Pulmonary artery endothelial cell (primary cell): ENCODE measurements around the gene SNX4. TPM values are rescaled to one million over a fixed set of nuclear protein-coding genes. Genes with fewer than 3 reads are reported as not detected.
"Not testable (repeated sequence)": the region's sequence is repeated elsewhere in the genome, so short reads cannot be mapped to it uniquely, and the experiment has no call there.

Experiments
- DNase-seq: peaks from one replicate; pipeline ENCODE4 v3.0.0-alpha.2; 2011; ENCODE audit warnings: low read depth, low spot score
- total RNA-seq: library from RNA; depleted of rRNA; stranded (reverse); fragments of >200 nt; gene quantifications from 2 replicates; pipeline ENCODE4 v1.2.3, GENCODE V29; 2014

Gene SNX4
- total RNA-seq, 1 donor from 2014 or later, result 35.2 TPM

DNA sequence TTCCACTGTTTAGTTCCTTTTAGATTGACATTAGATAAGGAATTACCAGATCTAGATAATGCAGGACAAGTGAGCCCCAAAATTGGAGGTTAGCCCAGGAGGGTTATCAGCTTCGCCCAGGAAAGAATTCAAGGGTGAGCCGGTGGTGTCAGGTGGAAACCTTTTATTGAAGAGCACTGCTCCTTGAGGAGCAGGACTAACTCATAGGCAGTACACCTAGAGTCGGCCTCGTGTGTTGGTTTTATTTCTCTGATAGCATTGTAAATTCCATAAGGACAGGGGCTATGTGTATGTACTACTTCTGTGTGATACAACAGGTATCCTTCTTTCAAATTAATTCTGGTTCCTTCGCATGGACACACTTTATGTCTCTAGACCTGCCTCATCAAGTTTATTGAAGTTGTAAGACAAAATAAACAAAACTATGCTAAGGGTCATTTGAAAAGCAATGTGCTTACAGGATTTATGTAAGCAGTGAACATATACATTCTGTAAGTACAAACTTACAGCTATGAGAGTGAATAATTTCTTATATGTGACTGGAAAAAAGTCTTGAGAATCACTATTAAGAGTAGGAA, 57.2 kb downstream of the SNX4 start:
- no peak for DNase-seq

DNA sequence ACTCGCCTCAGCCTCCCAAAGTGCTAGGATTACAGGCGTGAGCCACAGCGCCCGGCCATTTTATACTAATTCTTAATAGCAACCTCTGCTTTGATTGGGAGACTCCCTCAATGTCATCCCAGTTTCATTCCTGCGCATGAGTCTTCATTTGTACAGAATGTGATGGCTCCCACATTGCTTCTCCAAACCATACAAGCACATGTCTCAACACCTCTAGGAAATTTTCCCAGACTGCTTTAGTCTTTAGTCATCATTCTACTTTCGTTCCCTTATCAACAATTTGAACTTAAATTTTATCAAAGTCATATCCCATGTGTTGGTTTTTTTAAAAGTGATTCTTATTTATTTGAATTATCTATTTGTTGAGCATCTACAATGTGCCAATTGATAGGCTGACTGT, 58.1 kb downstream of the SNX4 start:
- DNase-seq, result no peak

DNA sequence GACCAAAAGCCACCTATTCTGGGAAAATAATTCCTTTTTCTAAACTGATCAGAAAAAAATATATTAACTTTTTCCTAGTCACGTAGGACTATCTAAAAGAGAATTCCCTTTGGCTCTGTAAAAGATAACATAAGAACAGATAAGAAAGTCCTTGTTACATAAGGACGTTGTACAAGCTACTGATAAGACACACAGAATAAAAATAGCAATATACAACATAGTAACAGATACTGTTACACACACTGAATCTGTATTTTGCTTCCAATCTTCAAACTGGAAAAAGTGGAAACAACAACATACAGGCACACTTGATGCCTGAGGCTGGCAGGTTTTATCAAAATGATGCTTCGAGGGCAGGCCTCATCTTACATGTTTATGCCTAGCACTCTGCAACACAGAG, 59.8 kb downstream of the SNX4 start:
- no peak for DNase-seq

DNA sequence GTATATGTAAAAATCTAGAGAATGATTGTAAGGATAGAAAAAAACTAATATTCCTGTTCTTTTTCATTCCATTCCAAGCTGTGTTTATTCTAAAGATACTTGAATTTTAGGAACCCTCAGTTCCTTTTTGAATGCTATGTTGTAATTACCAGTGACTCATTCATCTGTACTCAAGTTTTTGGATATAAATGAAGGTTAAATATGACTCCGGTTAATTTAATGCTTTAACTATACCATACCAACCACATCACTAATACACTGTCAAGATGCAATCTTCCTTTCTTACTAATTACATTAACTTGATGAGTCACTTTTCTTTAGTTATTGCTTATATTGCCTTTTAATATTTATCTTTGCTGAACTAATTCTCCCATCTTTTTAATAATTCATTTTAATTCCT, 76.1 kb downstream of the SNX4 start:
- DNase-seq, result no peak

DNA sequence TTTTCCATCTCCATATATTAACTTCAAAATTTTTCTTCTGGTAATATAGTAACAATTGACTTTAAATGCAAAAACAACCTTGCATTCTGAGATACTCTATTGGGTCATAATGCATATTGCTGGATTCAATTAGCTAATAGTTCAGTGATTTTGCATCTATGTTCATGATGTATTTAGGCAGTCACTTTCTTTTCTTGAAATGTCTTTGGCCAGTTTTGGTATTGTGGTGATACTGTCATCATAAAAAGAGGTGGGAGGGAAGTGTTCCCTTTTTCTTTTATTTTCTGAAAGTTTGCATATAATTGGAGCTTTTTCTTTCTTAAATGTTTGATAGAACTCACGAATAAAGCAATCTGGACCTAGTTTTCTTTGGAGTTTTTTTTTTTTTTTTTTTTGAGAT, 77.5 kb downstream of the SNX4 start:
- no peak for DNase-seq

DNA sequence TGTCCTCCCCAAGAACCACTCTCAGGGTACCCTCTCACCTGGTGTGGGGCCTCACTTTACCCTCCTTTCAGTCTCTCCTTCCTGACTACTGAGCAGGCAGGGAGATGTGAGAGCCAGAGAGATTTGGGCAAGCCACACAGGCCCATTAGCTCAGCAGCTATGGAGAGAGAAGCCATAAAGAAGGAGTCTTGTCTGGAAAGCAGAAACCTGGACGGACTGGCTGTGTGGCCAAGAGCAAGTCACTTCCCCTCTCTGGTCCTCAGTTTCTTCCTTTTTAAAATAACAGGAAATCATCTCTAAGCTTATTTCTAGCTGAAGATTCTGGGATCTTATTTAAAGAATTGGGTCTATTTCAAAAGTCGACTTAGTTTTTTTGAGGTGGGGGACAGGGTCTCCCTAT, 79.0 kb downstream of the SNX4 start:
- DNase-seq, result no peak

DNA sequence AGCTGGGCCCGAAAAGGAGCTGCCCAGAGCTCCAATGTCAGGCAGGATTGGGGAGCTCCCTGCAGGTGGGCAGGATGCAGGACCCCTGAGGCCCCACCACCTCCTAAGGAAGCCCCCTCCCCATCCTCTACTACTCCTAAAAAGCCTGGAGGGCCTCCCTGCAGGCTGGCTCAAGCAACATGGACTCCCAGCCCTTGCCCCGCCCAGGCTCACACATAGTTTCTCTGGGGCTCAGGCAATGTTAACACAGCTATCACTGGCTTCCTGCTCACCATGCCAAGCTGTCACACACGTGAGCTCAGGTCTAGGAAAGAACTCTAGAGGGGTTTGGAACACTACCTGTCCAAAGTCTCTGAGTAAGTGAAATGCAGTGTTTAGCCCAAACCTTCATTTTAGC, 79.4 kb downstream of the SNX4 start:
- DNase-seq, result no peak

DNA sequence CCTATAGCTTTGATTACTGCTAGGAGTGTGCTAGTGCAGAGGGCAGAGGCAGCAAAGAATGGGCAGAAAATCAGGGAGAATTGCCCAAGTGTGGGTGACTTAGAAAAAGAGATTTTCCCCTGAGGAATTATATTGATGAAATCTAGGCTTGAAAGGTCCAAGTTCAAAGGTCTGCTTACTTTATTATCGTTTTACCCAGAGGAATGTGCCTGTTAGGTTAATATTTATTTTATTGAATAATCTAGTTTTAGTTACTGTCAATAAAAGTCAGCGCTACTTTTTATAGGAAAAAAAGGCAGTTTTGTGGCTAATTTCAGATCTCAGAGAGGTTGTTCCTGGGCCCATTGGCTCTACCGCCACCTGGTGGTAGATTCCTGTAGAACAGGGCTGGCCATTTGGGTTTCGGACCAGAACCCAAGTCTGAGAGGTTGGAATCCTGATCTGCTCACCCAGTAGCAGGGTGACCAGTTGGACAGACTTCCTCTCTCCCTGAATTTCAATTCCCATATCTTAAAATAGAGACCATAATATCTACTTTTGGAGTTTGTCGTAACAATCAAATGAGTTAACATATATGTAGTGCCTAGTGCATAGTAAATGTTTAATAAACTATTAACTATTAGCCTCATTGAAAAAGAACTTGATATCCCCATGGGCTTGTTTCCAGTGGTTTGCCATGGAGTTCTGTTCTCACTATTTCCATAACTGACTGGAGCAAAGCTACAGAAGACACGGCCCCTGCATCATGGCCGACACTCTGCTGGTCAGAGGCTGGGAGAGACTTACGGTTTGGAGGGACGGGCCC, 82.2 kb downstream of the SNX4 start:
- DNase-seq, result no peak

DNA sequence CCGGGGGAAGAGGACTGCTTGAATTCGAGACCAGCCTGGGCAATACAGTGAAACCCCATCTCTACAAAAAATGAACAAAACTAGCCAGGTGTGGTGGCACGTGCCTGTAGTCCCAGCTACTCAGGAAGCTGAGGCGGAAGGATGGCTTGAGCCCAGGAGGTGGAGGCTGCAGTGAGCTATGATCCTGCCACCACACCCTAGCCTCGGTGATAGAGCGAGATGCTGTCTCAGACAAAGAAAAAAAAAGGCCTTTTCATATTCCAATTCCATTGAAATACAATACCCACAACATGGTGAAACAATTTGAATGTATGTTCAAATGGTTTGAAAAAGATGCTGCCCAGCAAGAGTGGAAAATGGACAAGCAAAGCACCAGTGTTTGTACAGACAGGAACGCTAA, 83.1 kb downstream of the SNX4 start:
- no peak for DNase-seq

DNA sequence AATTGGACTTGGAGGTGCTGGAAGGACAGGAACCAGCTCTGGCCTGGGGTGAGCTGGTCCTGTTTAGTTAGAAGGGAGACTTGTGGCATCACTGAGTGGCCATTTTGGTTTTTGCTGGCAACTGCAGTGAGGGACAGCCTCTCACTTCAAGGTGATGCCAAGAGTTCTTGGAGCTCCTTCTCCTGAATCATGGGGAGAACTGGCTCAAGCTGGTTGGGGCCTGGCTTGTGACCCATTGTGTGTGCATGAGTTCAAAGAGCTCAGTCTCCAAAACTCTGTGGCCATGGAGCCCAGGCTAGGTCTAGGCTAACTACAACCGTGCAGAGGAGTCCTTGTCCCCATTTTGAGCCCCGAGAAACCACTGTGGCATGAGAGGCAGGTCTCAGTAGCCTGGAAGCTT, 84.8 kb downstream of the SNX4 start:
- no peak for DNase-seq

DNA sequence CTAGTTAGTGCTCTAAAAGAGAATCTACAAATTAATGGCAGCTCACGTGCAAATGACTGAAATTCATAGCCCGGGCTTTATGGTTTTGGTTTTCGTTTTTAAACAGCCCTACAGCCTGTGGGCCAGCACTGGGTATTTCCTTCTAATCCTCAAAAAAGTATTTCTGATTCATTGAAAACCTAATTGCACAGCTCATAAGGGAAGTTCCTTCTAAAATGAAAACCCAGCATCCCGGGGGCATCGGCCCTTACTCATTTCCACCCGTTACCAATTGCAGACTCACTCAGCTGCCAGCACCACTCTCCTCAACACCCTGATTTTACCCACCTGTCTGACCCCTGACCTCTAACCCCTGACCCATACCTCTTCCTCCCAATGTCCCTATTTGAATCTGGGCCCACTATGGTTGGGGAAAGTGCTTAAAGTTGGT, 85.4 kb downstream of the SNX4 start:
- DNase-seq, result no peak

DNA sequence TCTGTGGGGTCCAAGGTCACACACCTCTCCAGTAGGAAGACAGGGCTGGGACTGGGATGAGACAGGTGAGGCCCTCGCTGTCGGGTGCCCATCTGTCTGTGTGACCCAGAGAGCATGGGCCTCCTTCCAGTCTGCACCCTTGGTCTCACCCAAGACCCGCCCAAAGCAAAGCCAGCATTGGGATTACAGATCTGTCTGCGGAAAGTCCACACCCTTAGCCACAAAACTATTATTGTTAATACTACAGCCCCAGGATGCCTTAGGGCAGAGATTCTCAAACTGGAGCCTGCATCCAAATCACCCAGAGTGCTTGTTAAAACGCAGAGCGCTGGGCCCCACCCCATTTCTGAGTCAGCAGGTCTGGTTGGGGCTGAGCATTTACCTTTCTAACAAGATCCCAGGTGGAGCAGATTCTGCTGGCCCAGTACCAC, 86.4 kb downstream of the SNX4 start:
- DNase-seq, result no peak

DNA sequence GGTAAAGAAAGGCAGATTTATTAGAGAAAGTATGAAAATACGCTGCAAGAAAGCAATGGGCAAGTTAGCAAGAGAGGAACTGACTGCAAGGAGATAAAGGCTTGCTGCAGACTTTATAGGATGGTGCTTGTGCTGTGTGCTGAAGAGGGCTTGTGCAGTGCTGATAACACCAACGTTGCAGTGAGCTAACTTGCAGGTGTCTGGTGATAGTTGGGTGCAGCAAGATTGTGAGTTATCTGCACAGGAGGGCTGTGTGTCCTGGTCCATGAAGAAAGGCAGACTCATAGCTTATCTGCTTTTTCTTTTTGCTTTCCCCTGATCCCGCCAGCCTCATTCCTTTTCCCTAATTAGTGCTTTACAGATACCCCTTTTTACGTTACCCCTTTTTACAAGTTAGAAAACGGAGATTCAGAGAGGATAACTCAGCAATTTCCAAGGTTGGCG, 86.9 kb downstream of the SNX4 start:
- no peak for DNase-seq

DNA sequence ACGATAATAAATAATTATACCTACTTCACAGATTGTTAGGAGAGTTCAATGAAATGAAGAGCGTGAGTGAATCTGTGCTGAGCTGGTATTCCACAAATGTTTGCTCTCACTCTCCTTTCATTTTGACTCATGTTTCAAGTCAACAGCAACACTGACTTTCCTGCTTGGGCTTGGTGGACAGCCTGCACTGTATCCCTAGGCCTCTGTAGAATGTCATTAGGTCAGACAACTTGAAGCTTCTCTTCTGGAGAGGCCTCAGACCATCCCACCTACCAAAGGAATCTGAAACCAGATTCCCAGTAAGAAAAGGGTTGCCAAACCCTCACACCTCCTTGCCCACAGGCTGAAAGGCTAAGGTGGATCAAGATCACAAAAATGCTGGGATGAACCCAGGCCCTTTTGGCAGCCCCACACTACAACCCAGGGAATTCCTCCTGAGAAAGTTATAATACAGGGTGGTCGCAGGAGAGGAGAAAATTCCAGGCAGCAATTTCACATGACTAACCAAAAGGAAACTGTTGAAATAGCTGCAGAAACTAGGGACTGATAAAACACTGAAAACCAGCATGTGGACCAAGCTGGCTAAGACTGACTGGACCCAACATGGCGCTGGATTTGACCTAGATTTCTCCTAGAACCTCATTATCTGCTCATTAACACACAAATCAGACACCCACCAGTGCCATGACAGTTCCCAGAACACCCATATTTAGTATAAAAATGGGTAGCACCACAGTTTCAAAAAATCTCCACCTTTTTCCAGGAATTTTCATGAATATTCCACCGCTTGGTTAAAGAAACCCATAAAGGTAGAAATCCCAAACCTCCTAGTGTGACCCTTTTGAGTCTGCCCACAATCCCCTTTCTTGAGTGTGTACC, 87.9 kb downstream of the SNX4 start:
- no peak for DNase-seq

DNA sequence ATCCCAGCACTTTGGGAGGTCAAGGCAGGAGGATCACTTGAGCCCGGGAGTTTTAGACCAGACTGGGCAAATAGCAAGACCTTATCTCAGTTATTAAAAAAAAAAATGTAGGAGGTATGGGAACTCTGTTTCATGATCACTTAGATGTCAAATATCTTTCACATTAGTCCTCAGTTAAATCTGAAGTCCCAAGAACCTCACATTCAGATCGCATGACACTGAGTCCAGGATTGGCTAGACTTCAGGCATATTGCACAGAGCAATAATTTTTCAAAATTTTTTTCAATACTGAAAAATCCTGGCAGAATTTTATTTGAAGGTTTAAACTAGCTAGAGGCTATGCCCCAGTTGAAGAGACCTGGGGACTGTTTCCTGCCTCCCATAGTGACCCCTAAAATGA, 88.6 kb downstream of the SNX4 start:
- no peak for DNase-seq

DNA sequence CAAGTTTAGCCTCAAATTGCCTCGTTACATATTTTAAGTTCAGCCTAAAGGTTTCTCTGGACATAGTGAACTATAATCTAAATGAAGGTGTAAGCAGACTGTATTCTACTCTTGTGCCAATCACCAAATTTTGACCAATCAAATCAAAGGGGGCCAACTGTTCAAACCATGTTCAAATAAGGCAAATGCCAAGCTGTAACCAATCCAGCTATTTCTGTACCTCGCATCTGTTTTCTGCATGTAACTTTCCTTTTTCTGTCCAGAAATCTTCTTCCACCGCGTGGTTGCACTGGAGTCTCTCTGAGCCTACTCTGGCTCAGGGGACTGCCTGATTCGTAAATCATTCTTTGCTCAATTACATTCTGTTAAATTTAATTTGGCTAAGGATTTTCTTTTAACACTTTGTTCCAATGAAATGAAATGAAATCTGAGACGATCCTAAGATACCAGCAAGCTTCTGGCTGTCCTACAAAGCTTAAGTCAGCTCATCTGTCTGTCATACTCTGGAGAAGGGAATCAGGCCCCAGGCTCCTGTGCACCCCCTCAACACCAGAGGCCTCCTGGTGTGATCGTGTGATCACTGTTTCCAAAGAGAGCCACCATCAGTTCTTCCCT, 91.7 kb downstream of the SNX4 start:
- no peak for DNase-seq

DNA sequence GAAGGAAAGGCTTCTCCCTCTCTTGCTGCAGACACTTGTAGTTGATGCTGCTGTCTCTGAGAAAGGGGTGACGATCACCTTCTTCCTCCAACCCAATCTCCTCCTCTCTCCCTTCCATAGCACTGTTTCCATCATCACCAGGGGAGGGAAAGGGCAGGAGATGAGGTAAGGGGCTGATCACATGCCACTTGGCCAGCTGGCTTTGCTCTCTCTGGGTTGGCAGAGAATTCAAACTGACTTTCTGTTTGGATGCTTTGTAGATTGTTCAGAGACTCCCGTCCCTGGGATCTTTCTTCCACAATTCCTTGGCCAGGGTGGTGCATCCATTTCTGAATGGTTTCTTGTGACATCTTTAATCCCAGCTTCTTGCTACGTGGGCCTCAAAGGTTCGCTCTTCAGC, 101.7 kb downstream of the SNX4 start:
- DNase-seq, result no peak

DNA sequence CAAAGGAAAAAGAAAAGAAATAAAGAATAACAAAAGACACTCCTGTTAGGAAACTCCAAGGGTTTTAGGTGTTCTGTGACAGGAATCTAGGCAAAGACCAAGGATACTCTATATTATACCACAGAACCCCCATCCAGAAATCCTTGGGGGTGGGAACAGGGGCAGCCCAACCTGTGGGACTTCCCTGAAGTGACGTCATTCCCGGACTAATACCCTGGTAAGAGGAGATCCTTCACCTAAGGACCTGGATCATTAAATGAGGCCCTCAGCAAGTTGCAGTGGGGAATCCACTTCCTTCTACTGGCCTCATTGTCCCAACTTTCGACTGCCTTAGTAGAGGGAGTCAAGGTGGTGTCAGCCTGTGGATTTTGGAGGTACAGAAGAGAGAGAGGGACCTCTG, 103.8 kb downstream of the SNX4 start:
- no peak for DNase-seq

DNA sequence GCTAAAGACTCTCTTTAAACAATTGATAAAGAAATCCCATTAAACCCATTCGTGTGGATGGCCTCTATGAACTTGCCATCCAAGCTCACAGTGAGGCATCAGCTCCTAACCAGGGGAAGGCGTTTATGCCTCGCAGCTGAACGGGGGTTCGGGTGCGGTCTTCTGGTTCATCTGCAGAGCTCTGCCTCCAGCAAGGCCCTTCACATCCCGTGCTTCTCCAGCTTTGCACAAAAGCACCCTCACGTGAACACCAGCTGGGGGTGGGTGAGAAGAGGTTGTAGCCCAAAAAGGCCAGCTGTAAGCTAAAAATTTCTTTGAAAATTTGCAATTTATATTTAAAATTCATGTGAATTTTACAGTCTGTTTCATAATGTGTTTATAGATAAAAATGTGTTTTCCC, 105.3 kb downstream of the SNX4 start:
- DNase-seq, result no peak

DNA sequence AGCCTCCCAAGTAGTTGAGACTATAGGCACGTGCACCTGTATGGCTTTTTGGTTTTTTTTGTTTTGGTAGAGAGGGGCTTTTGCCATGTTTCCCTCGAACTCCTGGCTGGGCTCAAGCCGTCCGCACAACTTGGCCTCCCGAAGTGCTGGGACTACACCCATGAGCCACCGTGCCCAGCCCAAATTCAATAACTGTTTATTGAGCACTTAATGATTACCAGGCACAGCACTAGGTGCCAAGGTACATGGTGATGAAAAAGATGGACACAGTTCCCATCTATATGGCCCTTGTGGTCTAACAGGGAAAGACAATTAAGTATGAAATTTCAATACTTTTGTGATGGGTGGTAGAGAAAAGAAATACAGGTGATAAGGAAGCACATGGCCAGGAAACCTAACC, 109.1 kb downstream of the SNX4 start:
- no peak for DNase-seq

DNA sequence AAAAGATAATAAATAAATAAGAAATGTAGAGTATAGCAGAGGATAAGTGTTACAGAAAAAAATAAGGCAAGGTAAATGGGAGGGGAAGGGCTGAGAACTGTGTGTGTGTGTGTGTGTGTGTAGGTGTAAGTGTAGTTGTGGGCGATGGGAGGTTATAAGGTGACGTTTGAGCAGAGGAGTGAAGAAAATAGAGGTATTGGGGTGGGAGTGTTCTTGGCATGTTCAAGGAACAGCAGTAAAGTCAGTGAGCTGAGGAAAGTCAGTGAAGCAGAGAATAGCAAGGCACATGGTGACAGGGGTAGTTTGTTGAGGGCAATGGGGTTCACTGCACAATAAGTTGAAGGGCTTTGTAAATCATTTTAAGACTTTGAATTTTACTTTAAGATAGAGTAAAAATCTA, 113.9 kb downstream of the SNX4 start:
- no peak for DNase-seq

DNA sequence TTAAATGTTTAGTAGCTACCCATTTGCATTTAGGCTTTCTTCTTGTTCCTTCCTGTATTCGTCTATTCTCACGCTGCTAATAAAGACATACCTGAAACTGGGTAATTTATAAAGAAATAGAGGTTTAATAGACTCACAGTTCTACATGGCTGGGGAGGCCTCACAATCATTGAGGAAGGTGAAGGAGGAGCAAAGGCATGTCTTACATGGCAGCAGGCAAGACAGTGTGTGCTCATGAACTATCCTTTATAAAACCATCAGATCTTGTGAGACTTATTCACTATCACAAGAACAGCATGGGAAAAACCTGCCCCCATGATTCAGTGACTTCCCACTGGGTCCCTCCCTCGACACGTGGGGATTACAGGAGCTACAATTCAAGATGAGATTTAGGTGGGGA, 114.5 kb downstream of the SNX4 start:
- DNase-seq, result not testable (repeated sequence)
